GM20000 (cell line): ENCODE results near the gene F7.

Experiments
- DNase-seq: peaks from one replicate; pipeline ENCODE4 v3.0.0; 2012; ENCODE audit warnings: low spot score
- TF ChIP-seq, protein P1 (sequence below): IDR thresholded peaks from 2 replicates; pipeline ENCODE4 v1.5.1; 2012; ENCODE audit warnings: mild to moderate bottlenecking, control low read depth; ENCODE audit errors: extremely low read depth, missing control alignments

The F7 gene

DNA sequence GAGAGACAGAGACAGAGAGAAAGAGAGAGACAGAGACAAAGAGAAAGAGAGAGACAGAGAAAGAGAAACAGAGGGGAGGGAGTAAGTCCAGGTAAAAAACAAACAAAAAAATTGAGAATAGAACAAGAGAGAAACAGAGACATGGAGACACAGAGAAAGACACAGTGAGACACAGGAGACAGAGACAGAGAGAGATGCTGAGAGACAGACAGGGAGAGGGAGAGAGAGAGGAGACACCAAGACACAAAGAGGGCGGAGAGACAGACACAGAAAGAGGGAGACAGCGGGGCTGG is 47.0 kb downstream of the F7 start:
- no peak for DNase-seq
- TF ChIP-seq, protein P1, sequence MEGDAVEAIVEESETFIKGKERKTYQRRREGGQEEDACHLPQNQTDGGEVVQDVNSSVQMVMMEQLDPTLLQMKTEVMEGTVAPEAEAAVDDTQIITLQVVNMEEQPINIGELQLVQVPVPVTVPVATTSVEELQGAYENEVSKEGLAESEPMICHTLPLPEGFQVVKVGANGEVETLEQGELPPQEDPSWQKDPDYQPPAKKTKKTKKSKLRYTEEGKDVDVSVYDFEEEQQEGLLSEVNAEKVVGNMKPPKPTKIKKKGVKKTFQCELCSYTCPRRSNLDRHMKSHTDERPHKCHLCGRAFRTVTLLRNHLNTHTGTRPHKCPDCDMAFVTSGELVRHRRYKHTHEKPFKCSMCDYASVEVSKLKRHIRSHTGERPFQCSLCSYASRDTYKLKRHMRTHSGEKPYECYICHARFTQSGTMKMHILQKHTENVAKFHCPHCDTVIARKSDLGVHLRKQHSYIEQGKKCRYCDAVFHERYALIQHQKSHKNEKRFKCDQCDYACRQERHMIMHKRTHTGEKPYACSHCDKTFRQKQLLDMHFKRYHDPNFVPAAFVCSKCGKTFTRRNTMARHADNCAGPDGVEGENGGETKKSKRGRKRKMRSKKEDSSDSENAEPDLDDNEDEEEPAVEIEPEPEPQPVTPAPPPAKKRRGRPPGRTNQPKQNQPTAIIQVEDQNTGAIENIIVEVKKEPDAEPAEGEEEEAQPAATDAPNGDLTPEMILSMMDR: no peak

DNA sequence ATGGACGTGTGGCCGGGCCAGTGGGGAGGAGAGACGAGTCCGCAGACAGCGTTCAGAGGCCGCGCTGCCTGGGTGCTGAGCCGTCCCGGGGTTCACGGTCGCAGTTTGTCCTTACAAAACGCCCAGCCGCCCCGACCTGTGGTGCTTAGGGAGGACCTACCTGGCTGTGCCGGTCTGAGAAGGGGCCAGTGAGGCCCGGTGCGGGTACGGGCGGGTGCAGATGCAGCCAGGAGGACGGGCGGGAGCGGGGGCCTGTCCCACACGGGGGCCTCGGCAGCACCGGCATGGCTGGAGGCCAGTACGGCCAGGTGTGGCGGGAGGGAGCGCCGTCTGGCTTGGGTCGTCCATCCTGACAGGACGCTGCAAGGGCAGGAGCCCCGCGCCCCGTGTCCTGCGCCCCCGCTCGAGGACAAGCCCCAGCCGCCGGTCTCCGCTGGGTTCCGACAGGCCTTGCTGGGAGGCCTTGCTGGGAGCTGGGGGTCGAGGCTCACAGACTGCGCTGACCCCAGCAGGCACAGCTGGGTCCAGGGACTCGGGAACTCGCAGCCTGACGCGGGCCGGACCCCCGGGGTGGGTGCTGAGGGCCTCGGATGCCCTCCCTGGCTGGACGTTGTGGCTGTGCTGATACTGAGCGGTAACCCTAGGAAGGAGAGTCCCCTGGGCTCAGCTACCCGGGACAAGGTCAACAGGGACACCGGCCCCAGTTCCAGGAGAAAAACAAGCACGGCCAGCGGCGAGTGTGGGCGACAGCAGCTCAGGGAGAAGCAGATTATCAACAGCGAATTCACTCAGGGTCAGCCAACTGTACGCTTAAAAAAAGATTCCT is 47.6 kb downstream of the F7 start:
- TF ChIP-seq, protein P1: no peak
- peak; percentile 51 for DNase-seq

DNA sequence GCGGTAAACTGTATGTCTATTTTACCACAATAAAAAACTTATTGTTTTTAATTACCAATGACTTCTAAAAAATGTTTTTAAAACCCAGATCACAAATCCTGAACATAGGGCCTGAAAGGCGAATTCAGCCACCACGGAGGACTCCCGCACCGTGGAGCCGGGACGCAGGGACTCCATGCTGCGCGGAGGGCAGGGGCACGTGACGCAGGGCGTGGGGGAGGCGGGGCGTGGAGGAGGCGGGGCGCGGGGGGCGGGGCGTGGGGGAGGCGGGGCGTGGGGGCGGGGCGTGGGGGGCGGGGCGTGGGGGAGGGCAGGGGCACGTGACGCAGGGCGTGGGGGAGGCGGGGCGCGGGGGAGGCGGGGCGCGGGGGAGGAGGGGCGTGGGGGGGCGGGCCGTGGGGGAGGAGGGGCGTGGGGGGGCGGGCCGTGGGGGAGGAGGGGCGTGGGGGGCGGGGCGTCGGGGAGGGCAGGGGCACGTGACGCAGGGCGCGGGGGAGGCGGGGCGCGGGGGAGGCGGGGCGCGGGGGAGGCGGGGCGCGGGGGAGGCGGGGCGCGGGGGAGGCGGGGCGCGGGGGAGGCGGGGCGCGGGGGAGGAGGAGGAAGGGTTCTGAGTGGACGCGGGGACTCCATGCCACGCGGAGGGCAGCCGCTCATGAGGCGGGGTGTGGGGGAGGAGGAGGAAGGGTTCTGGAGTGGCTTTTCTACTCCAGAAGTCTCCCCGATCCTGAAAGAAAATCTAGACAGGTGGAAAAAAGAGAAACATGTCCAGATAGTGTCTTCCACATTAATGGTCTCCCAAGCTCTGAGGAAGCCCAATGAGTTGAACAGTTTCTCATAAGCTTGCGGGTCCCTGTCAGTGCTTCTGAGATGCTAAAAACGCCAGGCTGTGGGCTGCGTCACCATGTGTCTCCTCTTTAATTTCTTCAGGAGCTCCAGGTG is 48.5 kb downstream of the F7 start:
- DNase-seq: peak; percentile 87
- TF ChIP-seq, protein P1: no peak

DNA sequence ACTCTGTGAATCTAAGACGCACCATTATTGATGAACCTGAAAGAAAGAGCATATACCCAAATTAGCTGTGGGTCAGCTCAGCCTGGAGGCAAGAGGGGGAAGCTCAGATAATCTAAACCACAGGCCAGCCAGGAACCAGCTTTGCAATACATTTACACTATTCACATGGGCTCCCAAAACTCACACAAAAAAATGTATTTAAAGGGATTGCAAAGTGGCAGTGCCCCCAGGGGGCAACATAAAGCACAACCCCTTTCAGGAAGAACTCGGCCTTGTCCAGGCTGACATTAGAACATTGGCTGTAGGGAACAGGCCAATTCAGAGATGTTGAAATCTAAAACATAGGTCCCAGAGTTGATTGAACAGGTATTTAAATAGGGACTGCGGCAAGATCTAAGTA is 49.6 kb downstream of the F7 start:
- no peak for DNase-seq
- TF ChIP-seq, protein P1: no peak

DNA sequence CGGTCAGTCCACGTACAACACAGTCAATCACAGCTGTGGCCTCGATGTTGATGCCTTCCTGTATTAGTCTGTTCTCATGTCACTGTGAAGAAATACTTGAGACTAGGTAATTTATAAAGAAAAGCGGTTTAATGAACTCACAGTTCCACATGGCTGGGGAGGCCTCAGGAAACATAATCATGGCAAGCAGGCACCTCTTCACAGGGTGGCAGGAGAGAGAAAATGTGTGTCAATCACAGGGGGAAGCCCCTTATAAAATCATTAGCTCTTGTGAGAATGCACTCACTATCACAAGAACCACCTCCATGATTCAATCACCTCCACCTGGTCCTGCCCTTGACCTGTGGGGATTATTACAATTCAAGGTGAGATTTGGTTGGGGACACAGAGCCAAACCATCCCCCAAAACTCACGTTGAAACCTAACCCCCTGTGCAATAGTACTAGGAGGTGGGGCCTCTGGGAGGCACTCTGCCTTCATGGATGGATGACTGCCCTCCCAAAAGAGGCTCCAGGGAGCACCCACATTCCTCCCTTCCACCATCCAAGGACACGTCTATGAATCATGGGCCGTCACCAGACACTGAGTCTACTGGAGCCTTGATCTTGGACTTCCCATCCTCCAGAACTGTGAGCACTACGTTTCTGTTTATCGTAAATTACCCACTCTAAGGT is 50.5 kb downstream of the F7 start:
- DNase-seq: no peak

DNA sequence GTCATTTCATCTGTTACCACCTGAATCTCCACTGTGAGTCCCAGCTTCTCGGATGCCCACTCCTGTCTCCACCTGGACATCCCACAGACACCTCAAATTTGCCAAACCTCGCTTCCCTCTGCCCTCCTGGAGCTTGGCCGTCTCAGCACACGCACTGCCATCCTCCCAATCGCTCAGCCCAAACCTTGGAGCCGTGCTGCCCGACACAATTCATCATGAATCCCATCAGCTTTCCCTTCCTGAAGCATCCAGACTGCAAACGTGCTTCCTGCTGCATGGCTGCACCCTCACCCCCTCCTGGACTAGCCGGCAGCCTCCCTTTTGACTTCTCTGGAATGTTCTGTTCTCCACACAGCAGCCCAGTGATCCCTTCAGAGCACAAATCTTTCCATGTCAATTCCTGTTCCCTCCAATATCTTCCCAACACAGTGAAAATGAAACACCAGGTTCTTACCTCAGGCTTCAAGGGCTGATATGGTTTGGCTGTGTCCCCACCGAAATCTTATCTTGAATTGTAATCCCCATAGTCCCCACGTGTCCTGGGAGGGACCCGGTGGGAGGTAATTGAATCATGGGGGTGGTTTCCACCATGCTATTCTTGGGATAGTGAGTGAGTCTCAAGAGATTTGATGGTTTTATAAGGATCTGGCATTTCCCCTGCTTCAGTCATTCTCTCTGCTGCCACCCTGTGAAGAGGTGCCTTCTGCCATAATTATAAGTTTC is 51.8 kb downstream of the F7 start:
- no peak for DNase-seq
- TF ChIP-seq, protein P1: no peak

More for the DNA sequence above, 50.5 kb downstream of the F7 start:
- TF ChIP-seq, protein P1: no peak
